ENCODE data around the gene POC1B.
A peak's percentile ranks its signal among the peaks of the same experiment; 100 is the strongest.

POC1B gene

GRCh38 chr12:89492883-89493282 lies 33.0 kb downstream of the POC1B start:
- Mint-ChIP-seq H3K4me3 (no peak overlapping the region), H3K4me1 (peaks cover 22% of the 10 kb centered on the region), H3K27me3 (no peaks in the 10 kb centered on the region), H3K27ac (peak overlapping the region in 1 of 2 donors; percentile 70), H3K9me3 (peaks cover 0 to 6% of the 10 kb centered on the region in 2 donors)
- DNase-seq (no peak), ATAC-seq (no peak)

- peak overlapping the region in 1 of 2 donors; percentile 8 for H3K27ac Mint-ChIP-seq
- peaks cover 30% of the 10 kb centered on the region for H3K4me1 Mint-ChIP-seq
- peaks cover 0 to 6% of the 10 kb centered on the region in 2 donors for H3K9me3 Mint-ChIP-seq
Observed at GRCh38 chr12:89490922-89491321, 34.9 kb downstream of the POC1B start.

GRCh38 chr12:89486264-89486663 lies 39.6 kb downstream of the POC1B start:
- H3K9me3 Mint-ChIP-seq, result no peaks in the 10 kb centered on the region
- H3K4me3 Mint-ChIP-seq, result no peak overlapping the region
- peaks cover 11% of the 10 kb centered on the region for H3K4me1 Mint-ChIP-seq
- DNase-seq, result no peak
- H3K27me3 Mint-ChIP-seq, result no peaks in the 10 kb centered on the region
- H3K27ac Mint-ChIP-seq, result no peak overlapping the region
- ATAC-seq, result no peak

More at GRCh38 chr12:89490922-89491321, 34.9 kb downstream of the POC1B start:
- Mint-ChIP-seq H3K4me3 (no peak overlapping the region), H3K27me3 (no peaks in the 10 kb centered on the region)
- ATAC-seq (no peak), DNase-seq (no peak)

- Mint-ChIP-seq H3K4me3 (no peak overlapping the region), H3K9me3 (no peaks in the 10 kb centered on the region), H3K27ac (no peak overlapping the region), H3K27me3 (no peaks in the 10 kb centered on the region), H3K4me1 (peaks cover 11% of the 10 kb centered on the region)
- DNase-seq (no peak), ATAC-seq (no peak)
Observed at GRCh38 chr12:89484470-89484869, 41.4 kb downstream of the POC1B start.

- Mint-ChIP-seq H3K27ac (no peak overlapping the region), H3K9me3 (no peaks in the 10 kb centered on the region), H3K4me3 (no peak overlapping the region), H3K27me3 (no peaks in the 10 kb centered on the region), H3K4me1 (peaks cover 16% of the 10 kb centered on the region)
- ATAC-seq, result no peak
- no peak for DNase-seq
Observed at GRCh38 chr12:89481213-89481914, 44.5 kb downstream of the POC1B start.

GRCh38 chr12:89479982-89480381 lies 45.9 kb downstream of the POC1B start:
- Mint-ChIP-seq H3K4me3 (no peak overlapping the region), H3K27ac (no peak overlapping the region), H3K27me3 (no peaks in the 10 kb centered on the region), H3K9me3 (no peaks in the 10 kb centered on the region), H3K4me1 (peaks cover 16% of the 10 kb centered on the region)
- DNase-seq, result no peak
- ATAC-seq, result no peak

GRCh38 chr12:89477633-89478279 lies 48.1 kb downstream of the POC1B start:
- no peak overlapping the region for H3K27ac Mint-ChIP-seq
- H3K27me3 Mint-ChIP-seq, result no peaks in the 10 kb centered on the region
- H3K4me1 Mint-ChIP-seq, result peaks cover 31% of the 10 kb centered on the region
- ATAC-seq, result no peak
- H3K9me3 Mint-ChIP-seq, result no peaks in the 10 kb centered on the region
- no peak for DNase-seq
- H3K4me3 Mint-ChIP-seq, result no peak overlapping the region

- Mint-ChIP-seq H3K27me3 (no peaks in the 10 kb centered on the region), H3K4me1 (peaks cover 38% of the 10 kb centered on the region), H3K4me3 (no peak overlapping the region), H3K9me3 (no peaks in the 10 kb centered on the region), H3K27ac (no peak overlapping the region)
- no peak for DNase-seq
- no peak for ATAC-seq
Observed at GRCh38 chr12:89476904-89477595, 48.8 kb downstream of the POC1B start.

GRCh38 chr12:89476232-89476631 lies 49.6 kb downstream of the POC1B start:
- DNase-seq (no peak), ATAC-seq (no peak)
- H3K27ac Mint-ChIP-seq, result no peak overlapping the region
- H3K4me1 Mint-ChIP-seq, result peaks cover 43% of the 10 kb centered on the region
- H3K4me3 Mint-ChIP-seq, result no peak overlapping the region
- H3K9me3 Mint-ChIP-seq, result no peaks in the 10 kb centered on the region
- H3K27me3 Mint-ChIP-seq, result no peaks in the 10 kb centered on the region

- ATAC-seq (peak; percentile 71), DNase-seq (no peak)
- Mint-ChIP-seq H3K9me3 (no peaks in the 10 kb centered on the region), H3K27me3 (no peaks in the 10 kb centered on the region), H3K4me3 (no peak overlapping the region), H3K4me1 (peaks cover 52% of the 10 kb centered on the region), H3K27ac (peak overlapping the region in 1 of 2 donors; percentile 72)
Observed at GRCh38 chr12:89475203-89475990, 50.5 kb downstream of the POC1B start.

GRCh38 chr12:89474615-89475014 lies 51.2 kb downstream of the POC1B start:
- H3K4me1 Mint-ChIP-seq, result peaks cover 60% of the 10 kb centered on the region
- peak overlapping the region in 1 of 2 donors; percentile 49 for H3K4me3 Mint-ChIP-seq
- peak overlapping the region in 1 of 2 donors; percentile 72 for H3K27ac Mint-ChIP-seq
- no peaks in the 10 kb centered on the region for H3K9me3 Mint-ChIP-seq
- H3K27me3 Mint-ChIP-seq, result no peaks in the 10 kb centered on the region
- DNase-seq (no peak), ATAC-seq (peak; percentile 27)

GRCh38 chr12:89472508-89472907 lies 53.3 kb downstream of the POC1B start:
- no peaks in the 10 kb centered on the region for H3K9me3 Mint-ChIP-seq
- H3K4me3 Mint-ChIP-seq, result peak overlapping the region in 1 of 2 donors; percentile 56
- peak overlapping the region in 1 of 2 donors; percentile 88 for H3K27ac Mint-ChIP-seq
- ATAC-seq, result peak; percentile 47
- DNase-seq, result no peak
- peaks cover 72% of the 10 kb centered on the region for H3K4me1 Mint-ChIP-seq
- H3K27me3 Mint-ChIP-seq, result no peaks in the 10 kb centered on the region

GRCh38 chr12:89470741-89471509 lies 54.9 kb downstream of the POC1B start:
- H3K4me1 Mint-ChIP-seq, result peaks cover 85% of the 10 kb centered on the region
- H3K27ac Mint-ChIP-seq, result peak overlapping the region in 1 of 2 donors; percentile 85

GRCh38 chr12:89469361-89469760 lies 56.5 kb downstream of the POC1B start:
- DNase-seq (peak; percentile 25 to 28), ATAC-seq (peak; percentile 67)
- peak overlapping the region; percentile 42 to 67 for H3K27ac Mint-ChIP-seq
- H3K27me3 Mint-ChIP-seq, result no peaks in the 10 kb centered on the region
- peaks cover 80% of the 10 kb centered on the region for H3K4me1 Mint-ChIP-seq
- H3K9me3 Mint-ChIP-seq, result no peaks in the 10 kb centered on the region
- peak overlapping the region; percentile 57 to 92 for H3K4me3 Mint-ChIP-seq

More at GRCh38 chr12:89470741-89471509, 54.9 kb downstream of the POC1B start:
- DNase-seq (no peak), ATAC-seq (peak; percentile 49)
- Mint-ChIP-seq H3K27me3 (no peaks in the 10 kb centered on the region), H3K9me3 (no peaks in the 10 kb centered on the region), H3K4me3 (peak overlapping the region in 1 of 2 donors; percentile 52)
